GM18870 (cell line): ENCODE data around the gene ZNF333.
"Not testable (repeated sequence)": the region's sequence is repeated elsewhere in the genome, so short reads cannot be mapped to it uniquely, and the experiment has no call there.

Experiments used
- ATAC-seq: cut with Tn5 transposase; IDR thresholded peaks from one replicate; pipeline ENCODE4 v1.9.1; 2021; ENCODE audit warnings: moderate library complexity; ENCODE audit not compliant: unreplicated experiment

ZNF333 gene

DNA sequence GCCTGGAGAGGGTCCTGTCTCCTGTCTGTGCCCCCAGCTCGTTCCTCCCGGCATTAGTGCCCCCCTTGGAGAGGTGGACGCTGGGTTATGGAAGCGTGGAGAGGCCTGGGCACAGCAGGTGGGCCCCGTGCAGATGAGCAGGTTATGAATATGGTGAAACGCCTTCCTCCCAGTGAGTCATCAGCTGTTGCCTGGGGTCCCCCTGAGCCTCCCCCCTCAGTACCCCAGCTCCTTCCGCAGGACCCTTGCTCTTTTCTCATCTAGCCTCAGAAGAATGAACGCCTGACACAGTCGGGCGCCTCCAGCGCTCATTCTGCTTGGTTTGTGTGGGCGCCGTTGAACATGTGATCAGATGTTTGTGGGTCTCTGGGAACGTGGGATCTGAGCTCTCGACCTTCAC, 76.0 kb downstream of the ZNF333 start:
- not testable (repeated sequence) for ATAC-seq

- ATAC-seq: no peak
Observed at GRCh38 chr19:14767466-14767971, 77.7 kb downstream of the ZNF333 start.

DNA sequence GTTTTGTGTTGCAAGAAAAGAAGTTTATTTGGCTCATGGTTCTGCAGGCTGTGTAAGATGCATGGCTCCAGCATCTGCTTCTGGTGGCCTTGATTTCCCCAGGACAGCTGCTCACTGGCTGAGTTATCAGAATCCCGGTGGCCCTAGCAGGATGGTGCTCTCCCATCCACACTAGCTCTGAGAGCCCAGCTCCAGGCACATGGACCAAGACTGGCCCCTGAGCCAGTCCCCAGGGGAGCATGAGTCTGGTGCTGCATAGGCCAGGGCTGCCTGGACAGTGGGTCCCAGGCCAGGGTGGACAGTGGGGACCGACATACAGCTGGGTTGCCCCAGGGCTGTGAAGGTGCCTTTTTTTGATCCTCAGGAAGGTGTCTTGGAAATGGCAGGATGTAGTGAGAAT, 78.2 kb downstream of the ZNF333 start:
- ATAC-seq: no peak

GRCh38 chr19:14769201-14769600, 79.4 kb downstream of the ZNF333 start:
- ATAC-seq: no peak

GRCh38 chr19:14770136-14770535, 80.3 kb downstream of the ZNF333 start:
- no peak for ATAC-seq

DNA sequence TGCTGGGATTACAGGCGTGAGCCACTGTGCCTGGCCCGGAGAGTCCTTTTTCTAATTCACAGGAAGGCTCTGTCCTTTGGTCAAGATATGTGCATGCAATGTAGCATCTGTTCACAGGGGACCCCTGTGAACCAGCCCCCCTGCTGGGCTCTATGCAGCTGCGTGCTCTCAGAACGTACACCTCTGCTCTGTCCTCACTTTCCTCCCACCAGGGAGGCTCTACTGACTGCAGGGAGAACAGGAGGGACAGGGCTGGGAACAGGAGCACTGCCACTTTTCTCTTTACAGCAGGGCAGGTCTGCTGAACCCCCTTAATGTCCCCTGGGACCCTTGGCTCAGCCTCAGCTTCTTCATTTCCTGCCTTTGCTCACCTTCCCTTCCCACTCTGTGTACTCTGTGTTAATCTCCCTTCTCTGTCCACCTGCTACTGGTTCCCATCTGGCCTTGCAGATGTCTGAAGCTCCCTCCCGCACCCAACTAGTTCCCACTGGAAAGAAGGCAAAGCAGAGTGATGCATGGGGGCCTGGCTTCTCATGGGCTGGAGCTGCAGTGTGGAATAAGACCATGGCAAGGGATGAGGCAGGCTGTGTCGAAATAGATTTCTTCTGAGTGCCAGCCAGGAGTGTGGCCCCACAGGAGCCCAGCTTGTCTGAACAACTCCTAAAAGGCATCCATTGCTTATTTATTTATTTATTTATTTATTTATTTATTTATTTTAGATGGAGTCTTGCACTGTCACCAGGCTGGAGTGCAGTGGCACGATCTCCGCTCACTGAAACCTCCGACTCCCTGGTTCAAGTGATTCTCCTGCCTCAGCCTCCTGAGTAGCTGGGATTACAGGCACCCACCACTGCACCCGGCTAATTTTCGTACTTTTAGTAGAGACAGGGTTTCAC, 81.3 kb downstream of the ZNF333 start:
- no peak for ATAC-seq

- no peak for ATAC-seq
Observed at GRCh38 chr19:14772467-14772866, 82.6 kb downstream of the ZNF333 start.

DNA sequence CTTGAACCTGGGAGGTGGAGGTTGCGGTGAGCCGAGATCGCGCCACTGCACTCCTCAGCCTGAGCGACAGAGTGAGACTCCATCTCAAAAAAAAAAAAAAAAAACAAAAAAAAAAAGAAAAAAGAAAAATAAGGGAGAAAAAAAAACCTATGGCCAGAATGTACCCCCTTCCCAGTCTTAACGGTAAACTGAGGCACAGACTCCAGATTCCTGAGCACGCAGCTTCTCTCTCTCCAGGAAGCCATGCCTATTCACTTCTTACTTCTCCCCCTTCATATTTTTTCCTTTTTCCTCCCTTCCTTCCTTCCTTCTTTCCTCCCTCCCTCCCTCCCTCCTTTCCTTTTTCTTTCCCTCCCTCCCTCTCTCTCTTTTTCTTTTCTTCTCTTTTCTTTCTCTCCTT, 83.1 kb downstream of the ZNF333 start:
- ATAC-seq: no peak

DNA sequence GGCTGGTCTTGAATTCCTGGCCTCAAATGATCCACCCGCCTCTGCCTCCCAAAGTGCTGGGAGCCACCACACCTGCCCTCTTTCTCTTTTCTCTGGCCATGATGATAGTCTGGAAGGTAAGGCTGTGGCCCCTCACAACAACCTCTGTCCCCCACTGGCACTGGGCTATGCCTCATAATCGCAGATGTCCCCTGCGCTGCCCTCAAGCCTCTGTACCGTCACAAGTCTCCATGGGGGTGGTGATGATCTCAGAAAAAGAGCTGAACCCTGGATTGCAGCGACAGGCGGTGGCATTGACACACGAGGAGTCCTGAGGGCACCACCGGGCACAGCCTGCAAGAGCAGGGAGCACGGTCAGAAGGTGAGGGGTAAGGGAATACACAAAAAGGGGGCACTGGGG, 83.9 kb downstream of the ZNF333 start:
- ATAC-seq: not testable (repeated sequence)

DNA sequence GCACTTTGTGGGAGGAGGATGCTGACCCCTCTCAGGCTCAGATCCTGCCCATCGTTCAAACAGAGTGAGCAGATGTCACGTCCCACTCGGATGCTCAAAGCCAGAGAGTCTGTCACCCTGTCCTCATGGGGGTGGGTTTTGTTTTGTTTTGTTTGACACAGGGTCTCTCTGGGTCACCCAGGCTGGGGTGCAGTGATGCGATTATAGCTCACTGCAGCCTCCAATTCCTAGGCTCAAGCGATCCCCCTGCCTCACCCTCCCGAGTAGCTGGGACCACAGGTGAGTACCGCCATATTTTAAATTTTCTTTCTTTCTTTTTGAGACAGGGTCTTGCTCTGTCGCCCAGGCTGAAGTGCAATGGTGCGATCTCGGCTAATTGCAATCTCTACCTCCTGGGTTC, 84.5 kb downstream of the ZNF333 start:
- ATAC-seq: no peak

DNA sequence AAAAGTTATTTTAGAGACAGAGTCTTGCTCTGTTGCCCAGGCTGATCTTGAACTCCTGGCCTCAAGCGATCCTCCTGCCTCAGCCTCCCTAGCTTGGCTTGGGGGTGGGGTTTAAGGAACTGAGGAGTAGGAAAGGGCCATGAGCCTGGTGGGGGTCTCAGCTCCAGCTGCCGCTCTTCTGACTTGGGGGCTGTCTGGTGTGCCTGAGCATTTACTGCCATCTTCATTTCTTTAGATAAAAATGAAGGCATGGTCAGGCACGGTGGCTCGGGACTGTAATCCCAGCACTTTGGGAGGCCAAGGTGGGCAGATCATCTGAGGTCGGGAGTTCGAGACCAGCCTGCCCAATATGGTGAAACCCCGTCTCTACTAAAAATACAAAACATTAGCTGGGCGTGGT, 85.5 kb downstream of the ZNF333 start:
- not testable (repeated sequence) for ATAC-seq

DNA sequence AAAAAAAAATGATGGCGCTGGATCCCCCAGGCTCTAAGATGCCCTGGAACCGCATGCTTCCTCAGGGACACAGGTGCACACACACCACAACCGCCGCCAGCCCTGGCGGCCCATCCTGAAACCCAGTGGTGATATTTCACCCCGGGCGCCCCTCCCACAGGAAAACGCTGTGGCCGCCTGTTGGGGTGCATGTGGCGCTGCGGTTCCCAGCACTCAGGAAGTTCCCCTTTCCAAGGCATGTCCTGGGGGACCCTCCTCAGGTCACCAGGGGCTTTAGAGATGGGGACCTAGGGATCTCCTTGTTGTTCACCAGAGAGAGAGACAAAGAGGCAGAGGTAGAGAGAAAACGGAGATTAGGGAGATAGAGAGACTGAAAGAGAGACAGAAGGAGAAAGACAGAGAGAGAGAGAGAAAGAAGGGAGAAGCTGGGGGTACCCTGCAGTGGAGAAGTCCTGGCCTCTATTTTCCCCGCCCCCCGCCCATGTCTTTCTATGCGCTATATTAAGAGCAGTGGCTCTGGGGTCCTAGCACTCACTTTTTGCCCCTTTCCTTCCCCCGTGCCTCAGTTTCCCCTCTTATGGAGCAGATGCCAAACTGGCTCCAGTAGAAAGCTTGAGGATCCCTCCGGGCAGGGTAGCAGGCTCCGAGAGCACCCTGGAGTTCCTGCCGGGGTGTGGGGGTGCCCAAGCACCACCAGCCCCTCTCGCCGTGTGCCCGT, 86.2 kb downstream of the ZNF333 start:
- no peak for ATAC-seq

- ATAC-seq: not testable (repeated sequence)
Observed at GRCh38 chr19:14777645-14778044, 87.8 kb downstream of the ZNF333 start.

GRCh38 chr19:14778110-14778845, 88.4 kb downstream of the ZNF333 start, which contains the start of gene ADGRE2:
ADGRE2 (minus strand) TSS chr19:14778560; CDS start chr19:14776756, 1,804 bp downstream.
- ATAC-seq: not testable (repeated sequence)

- no peak for ATAC-seq
Observed at GRCh38 chr19:14779151-14779550, 89.3 kb downstream of the ZNF333 start.

DNA sequence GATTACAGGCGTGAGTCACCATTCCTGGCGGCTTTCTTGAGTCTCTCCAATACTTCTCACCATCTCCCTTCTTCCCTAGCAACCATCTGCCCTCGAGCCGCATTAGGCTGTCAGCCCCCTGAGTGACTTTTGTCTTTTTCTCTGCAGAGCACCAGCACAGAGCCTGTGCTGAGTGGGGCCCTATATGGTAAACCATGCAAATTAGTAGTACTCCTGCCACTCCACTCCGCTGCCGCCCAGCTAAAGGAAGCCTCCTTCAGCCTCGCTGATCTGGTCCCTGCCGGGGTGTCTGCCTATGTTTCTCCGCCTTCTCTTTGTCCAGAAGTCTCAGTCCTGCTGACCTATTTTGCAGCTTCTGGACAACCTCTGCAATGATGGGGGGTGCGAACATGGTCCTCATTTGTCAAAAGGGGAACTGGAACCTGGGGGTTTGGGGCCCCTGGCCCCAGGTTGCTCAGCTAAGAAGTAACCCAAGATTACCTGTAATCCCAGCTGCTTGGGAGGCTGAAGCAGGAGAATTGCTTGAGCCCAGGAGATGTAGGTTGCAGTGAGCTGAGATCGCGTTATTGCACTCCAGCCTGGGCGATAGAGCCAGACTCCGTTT, 90.9 kb downstream of the ZNF333 start:
- ATAC-seq: not testable (repeated sequence)

- not testable (repeated sequence) for ATAC-seq
Observed at GRCh38 chr19:14781713-14782536, 92.1 kb downstream of the ZNF333 start.

- ATAC-seq: no peak
Observed at GRCh38 chr19:14782626-14783409, 93.0 kb downstream of the ZNF333 start.
